ENCODE results near the gene PACSIN2.

PACSIN2 gene

DNA sequence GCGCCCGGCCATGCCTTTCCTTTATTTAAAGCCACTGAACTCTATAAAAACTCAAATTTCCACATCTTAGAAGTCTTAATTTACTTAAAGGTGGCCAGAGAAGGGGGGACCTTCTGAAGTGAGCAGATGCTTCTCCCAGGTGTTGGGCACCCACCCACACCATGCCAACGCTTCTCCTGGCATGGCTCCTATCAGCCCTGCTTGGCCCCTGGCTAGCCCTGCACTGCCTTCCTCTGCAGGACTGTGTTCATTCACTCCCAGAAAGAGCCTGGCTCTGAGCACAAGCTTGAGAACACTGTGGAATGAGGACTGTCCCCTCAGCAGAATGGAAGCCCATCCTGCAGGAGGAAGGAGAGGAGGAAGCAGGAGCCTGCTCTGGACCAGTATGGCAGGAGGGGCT, 123.3 kb downstream of the PACSIN2 start:
- H3K27ac ChIP-seq (ENCODE audit: low read length, poor library complexity, severe bottlenecking): no peak overlapping the region
- no peak overlapping the region for H4K91ac ChIP-seq (ENCODE audit: low read length)
- no peak overlapping the region for H2BK12ac ChIP-seq (ENCODE audit: low read length in 2 of 2)
- no peak overlapping the region for H3K23ac ChIP-seq (ENCODE audit: low read length in 2 of 2)
- H3K36me3 ChIP-seq (ENCODE audit: control insufficient read depth in 1 of 2, insufficient read depth in 2 of 2, low read depth in 1 of 2, low read length in 2 of 2): peaks cover 52 to 55% of the 10 kb centered on the region in 2 experiments
- H3K4me3 ChIP-seq (ENCODE audit: insufficient read depth in 1 of 2, low read depth in 1 of 2, low read length in 2 of 2): no peak overlapping the region
- H3K9ac ChIP-seq (ENCODE audit: low read length): no peak overlapping the region
- no peak for DNase-seq
- no peak overlapping the region for H3K18ac ChIP-seq (ENCODE audit: low read depth in 1 of 2, low read length in 2 of 2)
- WGBS: 100% methylated on average over 1 of the region's 3 CpGs
- H3K4ac ChIP-seq (ENCODE audit: low read depth in 1 of 2, low read length in 2 of 2): no peak overlapping the region
- no peak overlapping the region for H3K14ac ChIP-seq (ENCODE audit: low read length in 2 of 2)
- H2BK5ac ChIP-seq (ENCODE audit: low read depth, low read length, poor library complexity, severe bottlenecking): no peak overlapping the region
- H3K4me2 ChIP-seq (ENCODE audit: low read length, poor library complexity, severe bottlenecking): no peak overlapping the region
- H2BK15ac ChIP-seq (ENCODE audit: low read depth, poor library complexity, severe bottlenecking): no peak overlapping the region
- peaks cover 18% of the 10 kb centered on the region for H3K4me1 ChIP-seq (ENCODE audit: control insufficient read depth, insufficient read depth, low read depth, low read length)
- no peak overlapping the region for H2AFZ ChIP-seq (ENCODE audit: low read depth, low read length)
- H2AK5ac ChIP-seq (ENCODE audit: low read length, severe bottlenecking): no peak overlapping the region
- no peaks in the 10 kb centered on the region for H3K9me3 ChIP-seq (ENCODE audit: control insufficient read depth, low read length)
- no peaks in the 10 kb centered on the region for H3K27me3 ChIP-seq (ENCODE audit: control insufficient read depth in 1 of 2, insufficient read depth in 1 of 2, low read length in 2 of 2)
- H4K8ac ChIP-seq (ENCODE audit: low read length): no peak overlapping the region
- H2BK120ac ChIP-seq (ENCODE audit: low read depth, low read length): no peak overlapping the region
- peaks cover 54% of the 10 kb centered on the region for H3K79me1 ChIP-seq (replicated peaks; ENCODE audit: low read length, poor library complexity, severe bottlenecking)

DNA sequence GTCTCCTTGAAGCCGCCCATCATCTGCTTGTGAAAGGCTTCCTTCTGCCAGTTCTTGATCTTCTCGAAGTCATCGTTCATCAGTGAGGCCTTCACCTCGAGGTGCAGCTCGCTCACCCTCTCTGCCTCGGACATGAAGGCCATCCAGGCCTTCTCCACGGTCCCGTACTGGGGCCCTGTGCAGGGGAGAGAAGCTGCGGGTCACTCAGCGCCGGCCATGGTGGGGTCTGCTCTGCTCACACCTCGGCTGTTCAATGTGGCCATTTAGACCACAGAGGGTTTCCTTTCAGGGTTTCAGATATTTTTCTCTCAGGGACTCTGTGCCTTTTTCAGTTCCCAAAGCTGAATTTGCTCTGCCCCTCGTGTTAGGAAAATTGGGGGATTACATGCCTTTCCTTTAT, 123.9 kb downstream of the PACSIN2 start:
- Histone ChIP-seq H3K27me3 (ENCODE audit: control insufficient read depth in 1 of 2, insufficient read depth in 1 of 2, low read length in 2 of 2) (no peaks in the 10 kb centered on the region), H3K23ac (ENCODE audit: low read length in 2 of 2) (no peak overlapping the region), H3K36me3 (ENCODE audit: control insufficient read depth in 1 of 2, insufficient read depth in 2 of 2, low read depth in 1 of 2, low read length in 2 of 2) (peaks cover 57 to 62% of the 10 kb centered on the region in 2 experiments), H3K27ac (ENCODE audit: low read length, poor library complexity, severe bottlenecking) (no peak overlapping the region), H3K14ac (ENCODE audit: low read length in 2 of 2) (no peak overlapping the region), H2AFZ (ENCODE audit: low read depth, low read length) (no peak overlapping the region), H3K4me3 (ENCODE audit: insufficient read depth in 1 of 2, low read depth in 1 of 2, low read length in 2 of 2) (no peak overlapping the region), H3K4ac (ENCODE audit: low read depth in 1 of 2, low read length in 2 of 2) (no peak overlapping the region), H3K18ac (ENCODE audit: low read depth in 1 of 2, low read length in 2 of 2) (no peak overlapping the region), H2BK12ac (ENCODE audit: low read length in 2 of 2) (no peak overlapping the region), H2BK120ac (ENCODE audit: low read depth, low read length) (no peak overlapping the region), H4K91ac (ENCODE audit: low read length) (no peak overlapping the region), H3K79me1 (replicated peaks; ENCODE audit: low read length, poor library complexity, severe bottlenecking) (peaks cover 53% of the 10 kb centered on the region), H2AK5ac (ENCODE audit: low read length, severe bottlenecking) (no peak overlapping the region), H4K8ac (ENCODE audit: low read length) (no peak overlapping the region), H2BK15ac (ENCODE audit: low read depth, poor library complexity, severe bottlenecking) (no peak overlapping the region), H3K9me3 (ENCODE audit: control insufficient read depth, low read length) (no peaks in the 10 kb centered on the region), H2BK5ac (ENCODE audit: low read depth, low read length, poor library complexity, severe bottlenecking) (no peak overlapping the region), H3K4me2 (ENCODE audit: low read length, poor library complexity, severe bottlenecking) (no peak overlapping the region), H3K9ac (ENCODE audit: low read length) (no peak overlapping the region), H3K4me1 (ENCODE audit: control insufficient read depth, insufficient read depth, low read depth, low read length) (peaks cover 18% of the 10 kb centered on the region)
- 98% methylated on average over 13 of the region's 13 CpGs for WGBS
- no peak for DNase-seq

DNA sequence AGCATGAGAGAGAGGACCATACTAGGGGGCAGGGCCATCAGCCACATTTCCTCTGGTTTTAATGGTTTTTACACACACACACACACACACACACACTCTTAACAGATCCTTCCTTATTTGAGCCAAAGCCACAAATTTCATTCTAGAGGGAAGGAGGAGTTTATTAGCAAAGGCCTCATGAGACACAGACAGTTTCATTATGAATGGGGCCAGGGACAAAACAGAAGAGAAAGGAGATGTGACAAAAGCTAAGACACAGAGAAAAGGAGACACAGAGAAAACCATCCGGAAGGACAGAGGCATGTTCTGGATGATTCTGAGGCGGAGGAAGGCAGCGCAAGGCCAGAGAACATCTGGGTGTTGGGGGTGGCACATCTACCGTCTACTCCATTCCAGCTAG, 125.6 kb downstream of the PACSIN2 start:
- DNase-seq: no peak
- H3K27ac ChIP-seq (ENCODE audit: low read length, poor library complexity, severe bottlenecking): no peak overlapping the region
- H4K8ac ChIP-seq (ENCODE audit: low read length): no peak overlapping the region
- no peak overlapping the region for H3K23ac ChIP-seq (ENCODE audit: low read length in 2 of 2)
- H3K4me1 ChIP-seq (ENCODE audit: control insufficient read depth, insufficient read depth, low read depth, low read length): peaks cover 25% of the 10 kb centered on the region
- peaks cover 54% of the 10 kb centered on the region for H3K79me1 ChIP-seq (replicated peaks; ENCODE audit: low read length, poor library complexity, severe bottlenecking)
- H3K9ac ChIP-seq (ENCODE audit: low read length): no peak overlapping the region
- H2BK12ac ChIP-seq (ENCODE audit: low read length in 2 of 2): no peak overlapping the region
- H3K14ac ChIP-seq (ENCODE audit: low read length in 2 of 2): no peak overlapping the region
- no peak overlapping the region for H3K18ac ChIP-seq (ENCODE audit: low read depth in 1 of 2, low read length in 2 of 2)
- H2BK120ac ChIP-seq (ENCODE audit: low read depth, low read length): no peak overlapping the region
- no peak overlapping the region for H2BK15ac ChIP-seq (ENCODE audit: low read depth, poor library complexity, severe bottlenecking)
- peaks cover 69 to 72% of the 10 kb centered on the region in 2 experiments for H3K36me3 ChIP-seq (ENCODE audit: control insufficient read depth in 1 of 2, insufficient read depth in 2 of 2, low read depth in 1 of 2, low read length in 2 of 2)
- H3K4me2 ChIP-seq (ENCODE audit: low read length, poor library complexity, severe bottlenecking): no peak overlapping the region
- WGBS: 97% methylated on average over 4 of the region's 4 CpGs
- no peak overlapping the region for H2BK5ac ChIP-seq (ENCODE audit: low read depth, low read length, poor library complexity, severe bottlenecking)
- H3K4me3 ChIP-seq (ENCODE audit: insufficient read depth in 1 of 2, low read depth in 1 of 2, low read length in 2 of 2): no peak overlapping the region
- no peak overlapping the region for H2AFZ ChIP-seq (ENCODE audit: low read depth, low read length)
- no peak overlapping the region for H3K4ac ChIP-seq (ENCODE audit: low read depth in 1 of 2, low read length in 2 of 2)
- H3K27me3 ChIP-seq (ENCODE audit: control insufficient read depth in 1 of 2, insufficient read depth in 1 of 2, low read length in 2 of 2): no peaks in the 10 kb centered on the region
- no peak overlapping the region for H4K91ac ChIP-seq (ENCODE audit: low read length)
- no peaks in the 10 kb centered on the region for H3K9me3 ChIP-seq (ENCODE audit: control insufficient read depth, low read length)
- no peak overlapping the region for H2AK5ac ChIP-seq (ENCODE audit: low read length, severe bottlenecking)

DNA sequence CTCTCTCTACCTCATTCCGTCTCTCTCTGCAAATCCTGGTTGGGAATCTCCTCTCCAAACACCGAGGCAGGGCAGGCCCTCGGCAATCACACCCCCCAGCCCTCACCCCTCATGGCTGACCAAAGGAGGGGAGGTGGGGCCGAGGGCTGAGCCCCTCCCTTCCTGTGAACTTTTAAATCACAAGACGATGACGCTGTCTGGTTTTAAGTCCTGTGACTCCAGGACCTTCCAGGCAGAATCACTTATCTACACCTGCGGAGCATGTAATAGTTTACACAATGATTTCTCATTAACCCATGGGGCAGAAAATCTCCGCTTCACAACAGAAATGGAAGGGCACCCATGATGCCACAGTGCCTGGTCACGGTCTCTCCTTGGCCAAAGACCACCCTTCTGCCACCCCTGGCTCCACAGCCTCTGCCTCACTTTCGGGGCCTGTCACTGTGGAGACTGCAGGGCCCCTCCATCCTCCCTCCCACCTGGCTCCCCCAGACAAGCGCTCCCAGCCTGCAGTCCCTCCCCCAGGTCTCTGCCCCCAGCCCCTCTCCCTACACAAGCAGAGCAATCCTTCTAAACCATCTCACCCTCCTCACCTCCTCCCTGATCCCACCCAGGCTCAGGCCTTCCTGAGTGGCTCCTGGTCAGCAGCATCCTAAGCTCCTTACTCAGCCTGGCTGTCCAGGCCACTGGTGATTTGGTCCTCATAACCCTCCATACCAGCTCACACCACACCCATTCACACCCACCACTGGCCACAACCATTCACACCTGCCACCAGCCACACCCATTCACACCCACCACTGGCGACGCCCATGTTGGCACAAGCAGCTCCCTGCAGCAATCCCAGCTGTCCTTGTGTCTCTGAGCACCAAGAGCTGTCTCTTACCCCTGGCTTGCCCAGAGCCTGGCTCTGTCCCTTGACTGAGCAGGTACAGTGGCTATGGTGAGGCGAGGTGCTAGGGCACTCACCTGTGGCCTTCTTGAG, 127.1 kb downstream of the PACSIN2 start:
- Histone ChIP-seq H3K27ac (ENCODE audit: low read length, poor library complexity, severe bottlenecking) (no peak overlapping the region), H3K4me3 (ENCODE audit: insufficient read depth in 1 of 2, low read depth in 1 of 2, low read length in 2 of 2) (no peak overlapping the region), H2BK120ac (ENCODE audit: low read depth, low read length) (no peak overlapping the region), H2BK12ac (ENCODE audit: low read length in 2 of 2) (no peak overlapping the region), H3K4ac (ENCODE audit: low read depth in 1 of 2, low read length in 2 of 2) (no peak overlapping the region), H2AFZ (ENCODE audit: low read depth, low read length) (no peak overlapping the region), H3K18ac (ENCODE audit: low read depth in 1 of 2, low read length in 2 of 2) (no peak overlapping the region), H3K9ac (ENCODE audit: low read length) (no peak overlapping the region), H3K23ac (ENCODE audit: low read length in 2 of 2) (no peak overlapping the region), H3K14ac (ENCODE audit: low read length in 2 of 2) (no peak overlapping the region), H4K91ac (ENCODE audit: low read length) (no peak overlapping the region), H3K9me3 (ENCODE audit: control insufficient read depth, low read length) (no peaks in the 10 kb centered on the region), H4K8ac (ENCODE audit: low read length) (no peak overlapping the region), H3K36me3 (ENCODE audit: control insufficient read depth in 1 of 2, insufficient read depth in 2 of 2, low read depth in 1 of 2, low read length in 2 of 2) (peaks cover 76 to 78% of the 10 kb centered on the region in 2 experiments), H2AK5ac (ENCODE audit: low read length, severe bottlenecking) (no peak overlapping the region), H2BK5ac (ENCODE audit: low read depth, low read length, poor library complexity, severe bottlenecking) (no peak overlapping the region), H3K4me2 (ENCODE audit: low read length, poor library complexity, severe bottlenecking) (no peak overlapping the region), H3K27me3 (ENCODE audit: control insufficient read depth in 1 of 2, insufficient read depth in 1 of 2, low read length in 2 of 2) (no peaks in the 10 kb centered on the region), H2BK15ac (ENCODE audit: low read depth, poor library complexity, severe bottlenecking) (no peak overlapping the region), H3K79me1 (replicated peaks; ENCODE audit: low read length, poor library complexity, severe bottlenecking) (peaks cover 44% of the 10 kb centered on the region), H3K4me1 (ENCODE audit: control insufficient read depth, insufficient read depth, low read depth, low read length) (peaks cover 25% of the 10 kb centered on the region)
- DNase-seq: no peak
- WGBS: 94% methylated on average over 13 of the region's 14 CpGs
